GM23338 (cell line): ENCODE measurements around the gene PTPRB. TPM values are rescaled to one million over a fixed set of nuclear protein-coding genes. Genes with fewer than 3 reads are reported as not detected.

Source experiments
- ATAC-seq: fragments of 200-7000 bp; cut with Tn5 transposase; 3 replicates; pipeline ENCODE4 v1.9.1; 2020
- DNase-seq: peaks from one replicate; pipeline ENCODE4 v3.0.0-alpha.2; 2015; ENCODE audit warnings: low spot score
- H2AFZ ChIP-seq: fragments of 200-600 bp; sonication (generic); 2 replicates; pipeline ENCODE4 v1.8.0; 2016; ENCODE audit warnings: antibody characterized with exemption, mild to moderate bottlenecking, moderate library complexity
- H3F3A ChIP-seq: fragments of 200-600 bp; sonication (generic); replicated peaks from 2 replicates; pipeline ENCODE4 v1.8.0; 2017; ENCODE audit warnings: antibody characterized with exemption, mixed run types, low read depth
- H3K27ac ChIP-seq: fragments of 200-600 bp; sonication (generic); 2 replicates; pipeline ENCODE4 v1.6.1; 2016; ENCODE audit warnings: low read depth
- H3K27me3 ChIP-seq: fragments of 200-600 bp; sonication (generic); 2 replicates; pipeline ENCODE4 v1.8.0; 2016; ENCODE audit warnings: mild to moderate bottlenecking, mixed run types, moderate library complexity; ENCODE audit not compliant: insufficient read depth
- H3K36me3 ChIP-seq: fragments of 200-600 bp; sonication (generic); 2 replicates; pipeline ENCODE4 v1.8.0; 2016; ENCODE audit warnings: mild to moderate bottlenecking; ENCODE audit not compliant: insufficient read depth
- H3K4me1 ChIP-seq: fragments of 200-600 bp; sonication (generic); 2 replicates; pipeline ENCODE4 v1.8.0; 2016; ENCODE audit warnings: mild to moderate bottlenecking, moderate library complexity; ENCODE audit not compliant: insufficient read depth
- H3K4me2 ChIP-seq: fragments of 200-600 bp; sonication (generic); 2 replicates; pipeline ENCODE4 v1.7.1; 2017; ENCODE audit warnings: mixed run types
- H3K4me3 ChIP-seq: fragments of 200-600 bp; sonication (generic); 2 replicates; pipeline ENCODE4 v1.6.1; 2016; ENCODE audit warnings: mixed run types
- H3K79me2 ChIP-seq: fragments of 200-600 bp; sonication (generic); replicated peaks from 2 replicates; pipeline ENCODE4 v1.8.0; 2017; ENCODE audit warnings: mild to moderate bottlenecking; ENCODE audit not compliant: insufficient read depth
- H3K9me2 ChIP-seq: fragments of 200-600 bp; sonication (generic); 2 replicates; pipeline ENCODE4 v1.8.0; 2017; ENCODE audit not compliant: insufficient read depth
- H4K20me1 ChIP-seq: fragments of 200-600 bp; sonication (generic); replicated peaks from 2 replicates; pipeline ENCODE4 v1.8.0; 2017; ENCODE audit warnings: mild to moderate bottlenecking; ENCODE audit not compliant: insufficient read depth
- H3K27ac Mint-ChIP-seq: 2 replicates; pipeline ENCODE4 v1.8.0; 2020; ENCODE audit warnings: inconsistent platforms, mild to moderate bottlenecking, moderate library complexity, mixed read lengths
- H3K27me3 Mint-ChIP-seq: 3 replicates; pipeline ENCODE4 v1.8.0; 2022; ENCODE audit warnings: low read depth, mild to moderate bottlenecking, moderate library complexity, mixed read lengths, inconsistent platforms; ENCODE audit not compliant: insufficient read depth, poor library complexity
- H3K36me3 Mint-ChIP-seq: 3 replicates; pipeline ENCODE4 v1.8.0; 2021; ENCODE audit warnings: low read depth, mild to moderate bottlenecking, inconsistent platforms, moderate library complexity, mixed read lengths
- H3K4me1 Mint-ChIP-seq: 3 replicates; pipeline ENCODE4 v1.8.0; 2020; ENCODE audit warnings: mild to moderate bottlenecking, inconsistent platforms, mixed read lengths
- H3K4me3 Mint-ChIP-seq: 3 replicates; pipeline ENCODE4 v1.8.0; 2021; ENCODE audit warnings: moderate library complexity, mild to moderate bottlenecking, inconsistent platforms, mixed read lengths
- H3K9me3 Mint-ChIP-seq: 3 replicates; pipeline ENCODE4 v1.8.0; 2020; ENCODE audit warnings: moderate library complexity, mild to moderate bottlenecking, inconsistent platforms, mixed read lengths
- NANOG ChIP-seq: IDR thresholded peaks from 2 replicates; pipeline ENCODE4 v1.6.1; 2016; ENCODE audit warnings: antibody characterized with exemption, borderline replicate concordance
- POLR2AphosphoS5 ChIP-seq: IDR thresholded peaks from 2 replicates; pipeline ENCODE4 v1.6.1; 2016; ENCODE audit warnings: antibody characterized with exemption, low read depth
- ZNF331 ChIP-seq: fragments of 250-450 bp; sonication (Bioruptor Pico); IDR thresholded peaks from 2 replicates; pipeline ENCODE4 v1.5.0; 2020; ENCODE audit warnings: low read depth, mild to moderate bottlenecking, moderate library complexity
- polyA plus RNA-seq: library from polyadenylated mRNA; unstranded; fragments of >200 nt; fragmentation: Nextera tagmentation; extraction: Ambion mirVana; gene quantifications from 2 replicates; pipeline ENCODE4 v1.2.1, GENCODE V29; 2016
- total RNA-seq: library from RNA; depleted of rRNA; stranded (reverse); fragments of >200 nt; shearing (Covaris generic); gene quantifications from 2 replicates; pipeline ENCODE4 v1.2.3, GENCODE V29; 2014
- TF ChIP-seq, protein P1 (sequence below): IDR thresholded peaks from one replicate; pipeline ENCODE4 v1.6.1; 2018; ENCODE audit warnings: antibody characterized with exemption; ENCODE audit not compliant: unreplicated experiment
- TF ChIP-seq, protein P2 (sequence below): IDR thresholded peaks from 2 replicates; pipeline ENCODE4 v1.6.1; 2016; ENCODE audit warnings: antibody characterized with exemption
- TF ChIP-seq, protein P3 (sequence below), 2 experiments: fragments of 200-600 bp in 1 of 2; sonication (generic) in 1 of 2; conservative IDR thresholded peaks; 2 replicates each; pipeline versions ENCODE4 v1.5.1 to v1.6.1; 2016 to 2017; ENCODE audit warnings: antibody characterized with exemption in 2 of 2, low read depth in 2 of 2, mild to moderate bottlenecking in 2 of 2, moderate library complexity in 1 of 2

The PTPRB gene
- total and polyA plus RNA-seq, 2 experiments from 2014 or later, result 0.13 to 1.7 TPM

DNA sequence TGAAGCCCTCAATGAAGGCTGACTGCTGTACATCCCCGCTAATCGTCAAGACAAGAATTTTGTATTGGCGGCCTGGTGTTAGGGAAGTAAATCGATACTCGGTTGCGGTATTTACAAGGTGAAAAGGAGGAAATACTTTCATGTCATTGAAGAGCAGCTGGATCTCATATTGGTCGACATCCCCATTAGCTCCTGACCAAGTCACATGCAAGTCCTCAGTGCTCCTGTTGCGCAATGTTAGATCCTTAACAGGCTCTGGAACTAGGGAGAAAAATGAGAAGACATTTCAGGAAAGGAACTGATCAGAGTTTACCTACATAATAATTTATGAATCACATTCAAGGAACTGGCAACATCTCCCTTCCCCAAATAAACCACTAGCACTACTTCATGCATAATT, 66.2 kb downstream of the PTPRB start (continued):
- TF ChIP-seq ZNF331, result no peak
- TF ChIP-seq, protein P1, sequence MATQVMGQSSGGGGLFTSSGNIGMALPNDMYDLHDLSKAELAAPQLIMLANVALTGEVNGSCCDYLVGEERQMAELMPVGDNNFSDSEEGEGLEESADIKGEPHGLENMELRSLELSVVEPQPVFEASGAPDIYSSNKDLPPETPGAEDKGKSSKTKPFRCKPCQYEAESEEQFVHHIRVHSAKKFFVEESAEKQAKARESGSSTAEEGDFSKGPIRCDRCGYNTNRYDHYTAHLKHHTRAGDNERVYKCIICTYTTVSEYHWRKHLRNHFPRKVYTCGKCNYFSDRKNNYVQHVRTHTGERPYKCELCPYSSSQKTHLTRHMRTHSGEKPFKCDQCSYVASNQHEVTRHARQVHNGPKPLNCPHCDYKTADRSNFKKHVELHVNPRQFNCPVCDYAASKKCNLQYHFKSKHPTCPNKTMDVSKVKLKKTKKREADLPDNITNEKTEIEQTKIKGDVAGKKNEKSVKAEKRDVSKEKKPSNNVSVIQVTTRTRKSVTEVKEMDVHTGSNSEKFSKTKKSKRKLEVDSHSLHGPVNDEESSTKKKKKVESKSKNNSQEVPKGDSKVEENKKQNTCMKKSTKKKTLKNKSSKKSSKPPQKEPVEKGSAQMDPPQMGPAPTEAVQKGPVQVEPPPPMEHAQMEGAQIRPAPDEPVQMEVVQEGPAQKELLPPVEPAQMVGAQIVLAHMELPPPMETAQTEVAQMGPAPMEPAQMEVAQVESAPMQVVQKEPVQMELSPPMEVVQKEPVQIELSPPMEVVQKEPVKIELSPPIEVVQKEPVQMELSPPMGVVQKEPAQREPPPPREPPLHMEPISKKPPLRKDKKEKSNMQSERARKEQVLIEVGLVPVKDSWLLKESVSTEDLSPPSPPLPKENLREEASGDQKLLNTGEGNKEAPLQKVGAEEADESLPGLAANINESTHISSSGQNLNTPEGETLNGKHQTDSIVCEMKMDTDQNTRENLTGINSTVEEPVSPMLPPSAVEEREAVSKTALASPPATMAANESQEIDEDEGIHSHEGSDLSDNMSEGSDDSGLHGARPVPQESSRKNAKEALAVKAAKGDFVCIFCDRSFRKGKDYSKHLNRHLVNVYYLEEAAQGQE, result no peak
- TF ChIP-seq, protein P2, sequence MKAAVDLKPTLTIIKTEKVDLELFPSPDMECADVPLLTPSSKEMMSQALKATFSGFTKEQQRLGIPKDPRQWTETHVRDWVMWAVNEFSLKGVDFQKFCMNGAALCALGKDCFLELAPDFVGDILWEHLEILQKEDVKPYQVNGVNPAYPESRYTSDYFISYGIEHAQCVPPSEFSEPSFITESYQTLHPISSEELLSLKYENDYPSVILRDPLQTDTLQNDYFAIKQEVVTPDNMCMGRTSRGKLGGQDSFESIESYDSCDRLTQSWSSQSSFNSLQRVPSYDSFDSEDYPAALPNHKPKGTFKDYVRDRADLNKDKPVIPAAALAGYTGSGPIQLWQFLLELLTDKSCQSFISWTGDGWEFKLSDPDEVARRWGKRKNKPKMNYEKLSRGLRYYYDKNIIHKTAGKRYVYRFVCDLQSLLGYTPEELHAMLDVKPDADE, result no peak

DNA sequence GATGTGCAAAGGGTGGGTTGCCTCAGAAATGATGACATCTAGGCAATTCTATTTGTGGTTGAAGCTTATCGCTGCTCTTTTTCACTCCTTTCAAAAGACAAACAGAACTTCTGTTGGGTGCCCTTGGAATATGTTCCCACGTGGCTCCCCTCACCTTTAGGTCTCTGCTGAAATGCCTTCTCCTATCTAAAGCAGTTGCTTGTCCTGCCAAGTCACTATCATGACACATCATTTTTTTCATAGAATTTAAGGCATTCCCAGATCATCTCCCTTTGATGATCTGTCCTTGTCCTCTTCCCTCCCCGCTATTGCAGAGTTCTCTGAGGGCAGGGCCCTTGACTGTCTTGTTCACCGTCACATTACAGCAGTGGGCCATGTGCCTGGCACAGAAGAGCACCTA, 75.7 kb downstream of the PTPRB start:
- Histone ChIP-seq H3K4me3 (no peak overlapping the region), H3K4me1 (no peaks in the 10 kb centered on the region), H3K36me3 (no peaks in the 10 kb centered on the region), H3K27ac (no peak overlapping the region), H3K4me2 (no peak overlapping the region), H3K27me3 (no peaks in the 10 kb centered on the region), H3K79me2 (no peaks in the 10 kb centered on the region), H3F3A (no peaks in the 10 kb centered on the region), H3K9me2 (peaks cover 4% of the 10 kb centered on the region; the same call in 1 of the 2 replicates), H2AFZ (no peak overlapping the region), H4K20me1 (no peaks in the 10 kb centered on the region)
- ATAC-seq (no peak), DNase-seq (no peak)
- TF ChIP-seq, protein P3, sequence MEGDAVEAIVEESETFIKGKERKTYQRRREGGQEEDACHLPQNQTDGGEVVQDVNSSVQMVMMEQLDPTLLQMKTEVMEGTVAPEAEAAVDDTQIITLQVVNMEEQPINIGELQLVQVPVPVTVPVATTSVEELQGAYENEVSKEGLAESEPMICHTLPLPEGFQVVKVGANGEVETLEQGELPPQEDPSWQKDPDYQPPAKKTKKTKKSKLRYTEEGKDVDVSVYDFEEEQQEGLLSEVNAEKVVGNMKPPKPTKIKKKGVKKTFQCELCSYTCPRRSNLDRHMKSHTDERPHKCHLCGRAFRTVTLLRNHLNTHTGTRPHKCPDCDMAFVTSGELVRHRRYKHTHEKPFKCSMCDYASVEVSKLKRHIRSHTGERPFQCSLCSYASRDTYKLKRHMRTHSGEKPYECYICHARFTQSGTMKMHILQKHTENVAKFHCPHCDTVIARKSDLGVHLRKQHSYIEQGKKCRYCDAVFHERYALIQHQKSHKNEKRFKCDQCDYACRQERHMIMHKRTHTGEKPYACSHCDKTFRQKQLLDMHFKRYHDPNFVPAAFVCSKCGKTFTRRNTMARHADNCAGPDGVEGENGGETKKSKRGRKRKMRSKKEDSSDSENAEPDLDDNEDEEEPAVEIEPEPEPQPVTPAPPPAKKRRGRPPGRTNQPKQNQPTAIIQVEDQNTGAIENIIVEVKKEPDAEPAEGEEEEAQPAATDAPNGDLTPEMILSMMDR (conservative IDR thresholded peaks at IDR 0.05; ENCODE audit: low read depth in 2 of 2), result no peak
- TF ChIP-seq NANOG (no peak), ZNF331 (no peak), POLR2AphosphoS5 (no peak)
- TF ChIP-seq, protein P2, result no peak
- no peak overlapping the region for H3K4me3 Mint-ChIP-seq
- H3K27ac Mint-ChIP-seq, result no peak overlapping the region
- no peaks in the 10 kb centered on the region; the same call in 1 of the 3 replicates for H3K9me3 Mint-ChIP-seq
- H3K4me1 Mint-ChIP-seq, result no peaks in the 10 kb centered on the region
- H3K36me3 Mint-ChIP-seq, result peaks cover 3% of the 10 kb centered on the region; the same call in 1 of the 3 replicates
- H3K27me3 Mint-ChIP-seq, result peaks cover 4% of the 10 kb centered on the region
